Non-pigmented ciliary epithelial cell (primary cell): ENCODE data around the gene LMBRD1.
"Not testable (repeated sequence)": the region's sequence is repeated elsewhere in the genome, so short reads cannot be mapped to it uniquely, and the experiment has no call there.

ENCODE experiments used
- DNase-seq: peaks from one replicate; pipeline ENCODE4 v3.0.0-alpha.2; 2010; ENCODE audit warnings: low read depth

LMBRD1 gene

GRCh38 chr6:69732640-69733039 lies 64.2 kb downstream of the LMBRD1 start:
- DNase-seq, result no peak

GRCh38 chr6:69732045-69732444 lies 64.8 kb downstream of the LMBRD1 start:
- DNase-seq, result no peak

DNA sequence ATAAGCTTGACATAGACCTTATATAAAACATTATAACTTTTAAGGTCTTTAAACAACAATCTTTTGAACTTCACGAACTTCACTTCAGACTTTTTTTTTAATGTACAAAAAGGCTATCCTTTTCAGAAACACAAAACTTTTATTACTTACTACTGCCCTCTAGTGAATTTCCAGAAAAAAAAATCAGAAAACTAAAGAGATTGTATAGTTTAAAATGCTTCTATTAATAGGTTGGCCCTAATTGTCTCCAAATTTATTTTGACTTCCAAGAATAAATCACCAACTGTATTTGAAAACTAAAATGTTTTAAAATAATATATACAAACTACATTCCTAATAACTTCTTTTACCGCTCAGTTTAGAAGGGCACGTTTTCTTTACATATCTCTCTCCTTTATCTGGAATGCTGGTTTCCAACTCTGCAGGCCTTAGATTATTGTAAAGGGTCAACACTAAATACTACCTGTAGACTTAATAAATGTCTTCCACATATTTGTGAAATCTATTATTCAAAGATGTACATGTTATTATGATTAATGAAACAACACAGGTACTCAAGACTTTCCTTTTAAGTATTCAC lies 66.8 kb downstream of the LMBRD1 start:
- DNase-seq, result no peak

DNA sequence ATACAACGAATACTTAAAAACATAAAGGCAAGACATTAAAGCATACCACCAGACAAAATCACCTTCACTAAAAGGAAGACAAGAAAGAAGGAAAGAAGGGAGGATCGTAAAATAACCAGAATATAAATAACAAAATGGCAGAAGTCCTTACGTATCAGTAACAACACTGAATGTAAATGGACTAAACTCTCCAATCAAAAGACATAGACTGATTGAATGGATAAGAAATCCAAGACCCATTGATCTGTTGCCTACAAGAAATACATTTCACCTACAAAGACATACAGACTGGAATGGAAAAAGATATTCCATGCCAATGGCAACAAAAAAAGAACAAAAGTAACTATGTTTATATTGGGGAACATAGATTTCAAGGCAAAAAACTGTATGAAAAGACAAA lies 74.1 kb downstream of the LMBRD1 start:
- DNase-seq, result no peak

GRCh38 chr6:69719602-69720193 lies 77.1 kb downstream of the LMBRD1 start:
- no peak for DNase-seq

- DNase-seq, result no peak
Observed at GRCh38 chr6:69706724-69707123, 90.1 kb downstream of the LMBRD1 start.

DNA sequence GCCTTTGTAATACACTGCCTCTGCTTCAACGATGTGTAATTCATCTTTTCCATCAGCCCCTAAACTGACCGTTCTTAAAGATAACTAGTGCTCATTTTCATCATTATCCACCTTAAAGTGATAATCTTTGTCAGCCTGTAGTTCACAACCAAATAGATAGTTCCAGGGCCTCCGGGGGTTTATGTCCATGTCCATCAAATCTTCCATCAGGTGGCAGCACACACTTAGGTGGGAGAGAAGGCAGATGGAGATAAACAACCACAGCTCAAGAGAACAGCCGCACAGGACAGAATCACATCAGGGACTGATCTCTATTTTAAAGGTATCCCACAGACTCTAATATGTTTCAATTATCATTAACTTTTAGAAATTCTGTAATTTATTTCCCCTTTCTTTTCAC lies 90.9 kb downstream of the LMBRD1 start:
- no peak for DNase-seq

GRCh38 chr6:69704916-69705315 lies 91.9 kb downstream of the LMBRD1 start:
- no peak for DNase-seq

GRCh38 chr6:69699655-69700054 lies 97.2 kb downstream of the LMBRD1 start:
- no peak for DNase-seq

DNA sequence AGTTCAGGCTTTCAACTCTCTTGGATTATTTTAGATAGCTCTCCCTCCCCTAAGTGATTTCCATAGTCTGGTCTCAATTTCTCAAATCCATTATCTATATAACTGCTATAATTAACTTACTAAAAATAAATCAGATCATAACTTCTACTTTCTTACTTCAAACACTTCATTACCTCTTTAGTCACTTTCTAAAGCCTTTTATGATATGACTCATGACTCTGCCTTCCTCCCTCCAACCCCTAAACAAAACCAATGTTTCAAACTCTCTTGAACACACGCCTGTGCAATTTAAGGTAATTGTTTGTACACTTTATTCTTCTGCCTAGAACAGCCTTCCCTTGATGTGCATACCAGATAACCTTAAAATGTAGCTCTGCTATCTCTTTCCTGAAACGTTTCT lies 100.5 kb downstream of the LMBRD1 start:
- no peak for DNase-seq

- no peak for DNase-seq
Observed at GRCh38 chr6:69693762-69694161, 103.0 kb downstream of the LMBRD1 start.

DNA sequence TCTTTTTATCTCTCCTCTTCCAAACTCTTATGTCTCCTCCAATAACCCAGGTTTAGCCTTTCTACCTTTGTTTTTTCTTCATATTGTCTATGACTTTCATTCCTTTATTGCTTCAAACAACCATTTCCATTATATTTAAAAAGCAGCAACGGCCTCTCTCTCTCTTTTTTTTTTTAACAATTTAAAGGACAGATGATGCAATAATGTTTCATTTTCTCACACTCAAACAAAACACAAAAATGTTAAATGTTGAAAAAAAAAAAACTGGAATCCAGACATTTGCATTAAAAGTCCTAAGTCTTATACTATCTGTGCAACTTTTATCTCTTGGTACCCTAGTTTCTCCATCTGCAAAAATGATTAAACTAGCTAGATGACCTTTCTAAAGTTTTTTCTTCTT lies 105.8 kb downstream of the LMBRD1 start:
- no peak for DNase-seq

- no peak for DNase-seq
Observed at GRCh38 chr6:69680302-69680701, 116.5 kb downstream of the LMBRD1 start.

DNA sequence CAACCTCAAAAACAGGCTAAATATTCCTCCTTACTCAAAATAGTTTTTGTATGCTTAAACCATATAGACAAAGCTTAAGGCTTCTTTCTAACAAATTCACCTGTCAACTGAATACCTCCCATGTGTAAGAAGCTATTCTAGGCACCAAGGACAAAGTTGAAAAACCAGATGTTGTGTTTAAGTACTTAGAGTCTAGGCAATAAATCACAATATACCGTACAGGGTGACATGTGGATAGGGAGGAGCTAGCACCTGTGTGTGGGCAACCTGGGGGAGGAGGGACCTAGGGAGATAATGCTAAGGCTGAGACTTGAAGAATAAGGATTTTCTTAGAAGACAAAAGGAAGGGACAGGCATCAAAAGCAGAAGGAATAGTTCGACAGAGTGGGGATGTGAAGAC lies 123.5 kb downstream of the LMBRD1 start:
- no peak for DNase-seq

DNA sequence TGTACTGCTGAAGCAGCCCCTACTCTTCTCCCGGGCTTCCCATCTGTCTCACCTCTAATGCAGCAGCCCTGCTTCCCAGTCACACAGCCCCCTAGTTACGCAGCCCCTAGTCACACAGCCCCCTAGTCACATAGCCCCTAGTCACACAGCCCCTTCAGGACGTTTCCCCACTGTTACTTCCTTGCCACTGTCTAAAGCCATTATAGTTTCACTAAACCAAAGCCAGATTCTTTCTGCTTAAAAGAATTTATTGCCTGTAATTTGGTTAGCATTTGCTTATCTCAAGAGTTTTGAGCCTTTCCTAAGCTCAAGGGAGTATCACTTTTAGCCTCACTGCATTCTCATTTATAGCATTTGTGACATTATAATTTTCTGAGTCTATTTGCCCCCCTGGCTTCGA lies 127.9 kb downstream of the LMBRD1 start:
- no peak for DNase-seq

- not testable (repeated sequence) for DNase-seq
Observed at GRCh38 chr6:69666779-69667178, 130.0 kb downstream of the LMBRD1 start.

GRCh38 chr6:69665437-69665836 lies 131.4 kb downstream of the LMBRD1 start:
- DNase-seq, result no peak

DNA sequence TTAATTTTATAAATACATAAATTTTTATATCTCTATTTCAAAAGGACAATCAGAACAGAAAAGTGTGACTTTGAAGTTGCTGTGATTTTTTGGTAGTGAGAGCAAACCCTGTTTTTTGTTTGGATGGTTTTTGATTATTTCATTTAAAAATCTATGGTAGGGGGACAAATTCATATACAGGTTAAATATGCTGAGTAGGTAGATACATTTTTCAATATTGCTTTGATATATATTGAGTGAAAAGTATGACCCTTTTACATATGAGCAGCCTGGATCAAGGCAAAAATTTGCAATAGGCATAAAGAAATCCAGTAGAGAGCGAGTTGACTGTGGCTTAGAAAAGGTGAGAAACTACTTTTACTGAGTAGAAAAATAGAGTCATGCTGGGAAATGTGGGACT lies 132.3 kb downstream of the LMBRD1 start:
- DNase-seq, result no peak

GRCh38 chr6:69663215-69663614 lies 133.6 kb downstream of the LMBRD1 start:
- no peak for DNase-seq

GRCh38 chr6:69650703-69651102 lies 146.1 kb downstream of the LMBRD1 start:
- no peak for DNase-seq

GRCh38 chr6:69647726-69648125 lies 149.1 kb downstream of the LMBRD1 start:
- no peak for DNase-seq

GRCh38 chr6:69643688-69644087 lies 153.1 kb downstream of the LMBRD1 start:
- no peak for DNase-seq

- DNase-seq, result no peak
Observed at GRCh38 chr6:69632932-69633331, 163.9 kb downstream of the LMBRD1 start.

DNA sequence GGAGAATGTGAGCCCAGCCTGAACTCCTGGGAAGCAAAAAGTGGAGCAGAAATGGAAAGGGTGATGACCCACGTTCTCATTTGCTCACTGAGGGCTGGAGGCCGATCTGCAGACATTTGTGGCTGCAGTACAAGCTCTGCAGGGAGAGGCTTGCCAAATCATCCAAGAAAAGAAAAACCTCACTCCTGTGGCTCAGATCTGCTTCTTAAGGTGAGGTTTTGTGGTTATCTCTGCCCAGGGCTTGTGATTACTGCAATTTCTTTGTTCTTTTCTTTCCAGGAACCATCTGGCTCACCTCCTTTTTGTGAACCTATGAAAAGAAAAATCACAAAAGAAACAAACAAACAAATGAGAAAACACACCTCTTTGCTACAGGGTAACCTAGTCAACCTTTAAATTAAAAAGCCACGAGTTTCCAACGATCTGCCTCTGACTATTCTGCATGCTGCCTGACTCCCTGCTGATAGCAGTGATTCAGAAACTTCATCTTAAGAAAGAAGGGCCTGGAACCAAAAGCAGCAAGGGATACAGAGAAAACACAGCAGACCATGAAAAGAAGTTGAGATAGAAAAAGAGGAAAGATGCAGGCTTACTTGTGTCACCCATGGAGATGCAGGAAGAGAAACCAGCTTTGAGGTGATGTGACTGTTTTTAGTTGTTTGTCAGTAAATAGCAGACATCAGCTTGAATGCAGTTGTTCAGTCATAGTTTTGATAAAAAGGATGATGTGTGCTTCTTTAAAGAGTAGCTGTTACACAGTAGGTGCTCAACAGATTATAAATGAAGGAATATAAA lies 165.1 kb downstream of the LMBRD1 start:
- DNase-seq, result no peak
